HG02943 (cell line): ENCODE results near the gene HLF.

Source experiments
- ATAC-seq: cut with Tn5 transposase; IDR thresholded peaks from one replicate; pipeline ENCODE4 v1.9.1; 2021; ENCODE audit warnings: mild to moderate bottlenecking, low read depth, moderate library complexity; ENCODE audit not compliant: unreplicated experiment

HLF gene, protein sequence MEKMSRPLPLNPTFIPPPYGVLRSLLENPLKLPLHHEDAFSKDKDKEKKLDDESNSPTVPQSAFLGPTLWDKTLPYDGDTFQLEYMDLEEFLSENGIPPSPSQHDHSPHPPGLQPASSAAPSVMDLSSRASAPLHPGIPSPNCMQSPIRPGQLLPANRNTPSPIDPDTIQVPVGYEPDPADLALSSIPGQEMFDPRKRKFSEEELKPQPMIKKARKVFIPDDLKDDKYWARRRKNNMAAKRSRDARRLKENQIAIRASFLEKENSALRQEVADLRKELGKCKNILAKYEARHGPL

DNA sequence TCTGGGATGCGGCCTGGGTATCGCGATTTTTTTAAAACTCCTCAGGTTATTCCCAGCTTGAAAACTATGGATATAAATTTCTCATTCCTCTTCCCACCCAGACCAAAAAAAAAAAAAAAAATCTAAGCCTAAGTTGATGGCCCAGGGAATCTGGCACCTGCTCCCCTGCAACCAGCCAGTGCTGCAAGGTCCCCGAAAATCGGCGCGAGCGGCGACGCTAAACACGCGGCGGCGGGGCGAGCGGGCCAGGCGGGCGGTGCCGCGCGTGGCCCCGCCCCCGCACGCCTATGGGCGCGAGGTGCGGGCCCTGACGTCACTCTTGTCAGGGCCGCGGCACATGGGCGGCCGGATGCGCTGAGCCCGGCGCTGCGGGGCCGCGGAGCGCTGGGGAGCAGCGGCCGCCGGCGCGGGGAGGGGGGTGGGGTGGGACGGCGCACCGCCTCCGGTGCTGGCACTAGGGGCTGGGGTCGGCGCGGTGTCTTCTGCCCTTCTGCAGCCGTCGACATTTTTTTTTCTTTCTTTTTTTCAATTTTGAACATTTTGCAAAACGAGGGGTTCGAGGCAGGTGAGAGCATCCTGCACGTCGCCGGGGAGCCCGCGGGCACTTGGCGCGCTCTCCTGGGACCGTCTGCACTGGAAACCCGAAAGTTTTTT lies at the start of gene HLF:
Gene HLF (plus strand): TSS at position 316 of the 654 bp plus-strand sequence. CDS start 525 bp downstream, outside the sequence.
- ATAC-seq = peak; percentile 86

DNA sequence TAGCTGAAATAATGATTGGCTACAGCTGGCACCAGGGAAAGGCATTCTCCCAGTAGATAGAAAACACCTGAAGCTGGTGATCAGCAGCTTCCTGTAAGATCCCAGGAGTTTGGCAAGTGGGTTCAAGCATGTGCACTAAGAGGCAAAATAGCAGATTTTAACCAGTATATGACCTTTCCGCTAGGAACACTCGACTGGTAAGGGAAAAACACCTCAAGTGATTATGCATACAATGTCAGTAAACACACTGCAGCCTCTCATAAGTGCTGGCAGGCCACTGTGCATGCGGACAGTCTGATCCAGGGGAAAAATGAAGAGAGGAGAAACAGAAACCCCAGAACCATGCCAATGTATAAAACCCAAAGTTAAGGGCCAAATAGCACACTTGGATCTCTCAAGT lies 49.0 kb upstream of the HLF start:
- ATAC-seq = no peak

GRCh38 chr17:55216888-55217287 lies 47.9 kb upstream of the HLF start:
- ATAC-seq = no peak

DNA sequence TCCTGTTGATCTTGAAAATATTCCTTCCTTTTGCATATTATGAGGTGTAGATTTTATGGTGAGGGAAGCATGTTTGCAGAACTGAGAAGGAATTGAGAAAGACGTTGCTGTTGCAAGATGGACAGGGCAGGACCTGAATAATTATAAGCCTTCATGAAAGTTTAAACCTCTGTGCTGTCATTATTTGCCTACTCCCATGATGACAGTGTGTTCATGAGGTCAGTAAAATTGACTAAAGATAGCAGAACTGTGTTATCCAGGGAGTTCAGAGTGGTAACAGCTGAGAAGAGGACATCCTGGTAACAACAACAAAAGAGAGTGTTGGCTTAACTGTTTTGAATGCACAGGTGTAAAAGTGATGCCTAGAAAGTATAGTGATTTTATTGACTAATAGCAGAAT lies 45.3 kb upstream of the HLF start:
- ATAC-seq = no peak

DNA sequence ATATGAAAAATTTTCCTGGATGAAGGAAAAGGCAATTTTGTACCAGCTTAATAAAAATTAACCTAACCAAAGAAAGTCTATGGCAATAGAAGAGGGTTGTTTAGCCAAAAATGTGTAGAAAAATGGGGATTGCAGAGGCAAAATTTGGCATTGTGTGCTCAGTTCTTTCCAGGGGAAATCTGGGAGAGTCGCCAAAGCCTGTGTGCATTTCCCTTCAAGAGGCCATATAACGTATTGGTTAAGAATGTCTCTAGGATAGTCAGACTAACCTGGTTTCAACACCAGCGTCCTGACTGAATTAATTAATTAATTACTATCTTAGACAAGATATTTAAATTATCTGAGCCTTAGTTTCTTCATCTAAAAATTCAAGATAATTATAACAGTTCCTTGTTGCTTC lies 44.8 kb upstream of the HLF start:
- ATAC-seq = no peak

DNA sequence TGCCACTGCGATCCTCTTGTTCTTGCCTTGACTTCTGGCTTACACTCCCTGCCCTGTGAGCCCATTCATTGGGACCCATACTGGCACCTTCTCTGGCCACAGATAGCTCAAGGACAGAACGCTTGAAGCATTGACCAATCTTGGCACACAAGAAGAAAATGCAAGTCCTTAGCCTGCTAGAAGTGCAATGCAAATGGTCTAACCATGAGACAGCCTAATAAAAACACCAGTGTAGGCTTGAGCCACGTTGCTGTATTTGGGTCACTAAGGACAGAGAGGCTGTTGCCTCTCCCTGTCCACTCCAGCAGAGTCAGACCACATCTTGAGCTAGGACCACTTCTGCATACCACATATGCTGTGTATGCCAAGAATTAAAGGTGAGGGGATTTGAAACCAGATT lies 41.2 kb upstream of the HLF start:
- ATAC-seq = no peak

GRCh38 chr17:55224746-55225145 lies 40.0 kb upstream of the HLF start:
- no peak for ATAC-seq

- ATAC-seq = no peak
Observed at GRCh38 chr17:55225237-55225636, 39.5 kb upstream of the HLF start.

DNA sequence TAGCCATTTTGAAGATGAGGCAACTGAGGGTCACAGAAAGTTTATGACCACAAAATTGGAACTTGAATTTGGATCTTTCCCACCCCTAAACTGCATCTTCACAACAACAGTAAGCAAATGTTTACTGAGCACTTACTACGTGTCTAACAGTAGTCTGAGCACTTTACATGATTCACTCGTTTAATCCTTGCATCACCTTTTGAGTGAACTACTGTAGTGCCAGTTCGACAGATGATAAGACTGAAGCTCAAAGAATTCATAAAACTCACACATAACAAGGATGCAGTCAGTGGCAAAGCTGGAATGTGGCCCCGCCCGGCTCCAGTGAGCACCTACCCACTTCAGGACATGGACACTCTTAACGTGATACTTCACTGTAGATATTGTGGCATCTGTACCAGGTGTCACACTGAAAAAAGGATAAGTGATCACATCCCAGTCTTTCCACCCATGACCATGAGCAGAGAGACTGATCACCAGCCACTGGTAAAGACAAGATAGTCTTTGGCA lies 36.0 kb upstream of the HLF start:
- ATAC-seq = no peak

DNA sequence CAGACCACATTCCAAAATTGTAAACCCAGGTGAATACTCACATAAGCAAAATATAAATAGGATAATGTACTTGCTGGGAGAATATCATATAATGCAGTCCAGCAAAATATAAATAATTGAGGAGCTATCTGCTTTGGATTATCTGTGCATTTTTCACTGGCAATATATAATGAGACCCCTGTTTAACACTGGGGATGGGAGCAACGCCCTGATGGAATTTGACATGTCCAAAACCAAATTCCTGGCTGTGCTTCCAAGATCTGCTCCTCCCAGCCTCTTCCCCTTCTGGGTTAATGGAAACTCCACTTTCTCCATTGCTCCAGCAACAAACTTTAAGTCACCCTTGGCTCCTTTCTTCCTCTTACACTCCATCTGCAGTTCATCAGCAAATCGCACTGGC lies 35.5 kb upstream of the HLF start:
- ATAC-seq = no peak

DNA sequence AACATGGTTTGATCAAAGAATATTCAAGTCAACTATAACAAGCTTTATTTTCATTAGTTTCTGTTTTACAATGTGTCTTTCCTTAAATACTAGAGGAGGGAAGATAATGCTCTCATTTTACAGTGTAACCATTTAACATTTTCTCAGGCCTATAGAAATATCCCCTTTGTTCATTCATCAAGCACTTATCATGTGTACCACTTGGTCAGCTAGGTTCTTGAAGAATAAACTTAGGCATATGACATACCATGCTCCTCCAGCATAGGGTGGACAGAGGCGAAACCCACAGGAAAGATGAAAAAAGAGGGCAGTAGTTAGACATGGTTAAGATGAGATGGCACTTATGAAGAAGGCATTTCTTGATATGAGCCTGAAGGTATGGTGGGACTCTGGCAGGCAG lies 34.0 kb upstream of the HLF start:
- no peak for ATAC-seq

GRCh38 chr17:55233840-55234239 lies 30.9 kb upstream of the HLF start:
- no peak for ATAC-seq

- no peak for ATAC-seq
Observed at GRCh38 chr17:55236316-55236715, 28.4 kb upstream of the HLF start.

DNA sequence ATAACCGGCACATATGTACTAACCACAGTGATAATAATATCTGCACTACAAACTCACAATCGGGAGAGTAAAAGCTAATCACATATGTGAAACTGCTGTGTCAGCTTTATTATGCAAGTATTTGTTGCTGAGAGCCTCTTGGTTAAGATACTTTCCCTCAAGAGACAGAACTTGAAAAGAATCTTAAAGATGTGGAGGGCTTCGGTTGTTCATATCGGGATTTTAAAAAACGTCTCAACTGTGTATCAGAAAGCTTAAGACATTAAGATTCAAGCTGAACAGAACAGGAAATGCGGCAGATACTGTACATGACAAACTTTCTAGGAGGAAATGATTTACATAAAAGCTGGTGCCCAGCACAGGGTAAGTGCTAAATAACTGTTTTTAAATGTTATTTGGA lies 27.5 kb upstream of the HLF start:
- peak; percentile 43 for ATAC-seq

- ATAC-seq = peak; percentile 2
Observed at GRCh38 chr17:55237841-55238178, 26.9 kb upstream of the HLF start.

- peak; percentile 86 for ATAC-seq
Observed at GRCh38 chr17:55238179-55238930, 26.4 kb upstream of the HLF start.

DNA sequence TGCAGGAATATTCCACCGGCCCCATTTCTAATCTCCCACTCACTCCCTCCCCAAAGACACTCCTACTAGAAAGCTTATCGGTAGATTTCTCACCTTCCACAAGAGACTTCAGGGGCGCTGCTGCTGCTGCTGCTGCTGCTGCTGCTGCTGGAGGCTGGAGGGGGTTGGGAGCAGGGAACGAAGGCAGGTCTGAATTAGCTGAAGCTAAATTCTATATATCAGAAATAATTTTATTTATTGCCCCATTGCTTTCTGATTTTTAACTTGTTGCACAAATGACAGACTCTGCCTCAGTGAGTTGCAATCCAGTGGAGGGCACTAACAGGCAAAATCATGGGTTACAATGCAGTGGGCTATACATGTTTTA lies 25.8 kb upstream of the HLF start:
- ATAC-seq = peak; percentile 10

DNA sequence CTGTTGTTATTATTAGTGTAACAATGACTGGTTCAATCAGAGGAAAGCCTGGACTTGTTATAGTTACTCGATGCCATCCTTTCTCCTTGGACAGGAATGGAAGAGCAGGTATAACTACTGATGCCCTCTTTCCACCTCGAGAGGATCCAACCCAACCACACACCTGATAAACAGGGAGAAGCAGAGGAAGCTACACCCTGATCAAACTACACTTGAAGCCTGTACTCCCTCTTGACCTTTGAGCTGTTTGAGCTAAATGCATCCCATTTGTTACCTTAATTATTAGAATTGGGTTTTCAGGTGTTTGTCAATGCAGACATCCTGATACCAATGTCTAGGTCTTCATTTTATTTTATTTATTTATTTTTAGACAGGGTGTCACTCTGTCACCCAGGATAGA lies 23.7 kb upstream of the HLF start:
- no peak for ATAC-seq

GRCh38 chr17:55242476-55242875 lies 22.3 kb upstream of the HLF start:
- no peak for ATAC-seq

- no peak for ATAC-seq
Observed at GRCh38 chr17:55245986-55246385, 18.8 kb upstream of the HLF start.

DNA sequence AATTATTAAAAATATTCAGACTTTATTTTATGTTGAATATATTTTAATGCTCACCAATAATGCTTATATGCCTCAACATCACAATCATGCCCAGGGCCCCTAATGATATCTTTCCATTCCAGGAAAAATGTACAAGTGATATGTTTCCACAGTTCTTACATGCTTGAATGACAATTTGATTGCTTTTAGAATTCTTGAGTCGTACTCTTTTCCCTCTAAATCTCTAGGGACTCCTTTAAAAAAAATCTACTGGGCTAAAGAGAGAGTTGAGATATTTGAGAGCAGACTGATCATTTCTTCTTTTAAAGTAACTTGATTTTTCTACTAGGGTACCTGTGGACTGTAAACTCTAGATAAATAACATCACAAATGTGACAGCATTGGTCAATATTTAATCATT lies 18.2 kb upstream of the HLF start:
- ATAC-seq = no peak

- ATAC-seq = no peak
Observed at GRCh38 chr17:55248077-55248476, 16.7 kb upstream of the HLF start.
